Measurements from ENCODE around the gene DGKI.

DGKI gene

GRCh38 chr7:137485818-137486217, 361.0 kb downstream of the DGKI start:
- H3K36me3 Mint-ChIP-seq = no peaks in the 10 kb centered on the region

DNA sequence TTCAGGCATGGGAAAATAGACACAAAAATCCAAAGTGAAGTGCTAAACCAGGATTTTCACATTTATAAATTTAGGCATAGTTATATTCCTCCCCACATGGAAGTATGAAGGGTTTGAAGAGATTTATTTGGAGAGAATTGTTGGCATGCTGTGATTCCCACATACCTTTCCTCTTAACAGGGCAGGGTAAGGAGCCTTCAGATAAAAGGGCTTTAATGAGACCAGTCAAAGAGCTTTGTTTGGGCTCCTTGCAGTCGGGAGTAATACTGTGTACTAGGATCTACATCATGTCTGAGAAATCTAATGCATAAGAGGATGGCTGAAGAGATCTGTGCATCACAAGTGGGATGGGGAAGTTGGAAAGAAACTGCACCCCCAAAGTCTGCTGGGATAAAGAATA, 362.4 kb downstream of the DGKI start:
- no peaks in the 10 kb centered on the region for H3K4me1 Mint-ChIP-seq
- peaks cover 5% of the 10 kb centered on the region for H3K9me3 Mint-ChIP-seq
- no peak overlapping the region for H3K4me3 Mint-ChIP-seq
- H3K36me3 Mint-ChIP-seq = no peaks in the 10 kb centered on the region
- H3K27ac Mint-ChIP-seq = no peak overlapping the region
- peaks cover 4% of the 10 kb centered on the region for H3K27me3 Mint-ChIP-seq

More at GRCh38 chr7:137485818-137486217, 361.0 kb downstream of the DGKI start:
- peaks cover 5% of the 10 kb centered on the region for H3K9me3 Mint-ChIP-seq
- H3K4me1 Mint-ChIP-seq = no peaks in the 10 kb centered on the region
- H3K4me3 Mint-ChIP-seq = no peak overlapping the region
- no peak overlapping the region for H3K27ac Mint-ChIP-seq
- H3K27me3 Mint-ChIP-seq = peaks cover 4% of the 10 kb centered on the region

DNA sequence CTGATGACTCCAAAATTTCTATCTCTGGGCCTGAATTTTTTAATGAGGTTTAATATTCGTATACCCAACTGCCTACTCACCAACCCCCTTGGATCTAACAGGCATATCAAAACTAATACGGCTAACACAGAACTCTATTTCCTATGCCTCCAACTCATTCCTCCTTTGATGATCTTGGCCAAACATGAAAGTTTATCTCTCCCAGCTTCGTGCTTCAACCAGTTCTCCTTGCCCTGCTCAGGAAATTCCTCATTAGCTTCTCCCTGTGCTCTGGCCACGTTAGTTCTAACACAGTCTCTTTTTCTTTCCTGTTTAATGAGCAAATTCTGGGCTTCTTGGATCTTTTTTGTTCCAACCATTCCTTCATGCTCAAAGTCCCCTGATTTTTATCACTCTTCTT, 364.3 kb downstream of the DGKI start:
- Mint-ChIP-seq H3K4me3 (no peak overlapping the region), H3K36me3 (no peaks in the 10 kb centered on the region), H3K27me3 (peaks cover 4% of the 10 kb centered on the region), H3K4me1 (no peaks in the 10 kb centered on the region), H3K9me3 (peaks cover 5% of the 10 kb centered on the region), H3K27ac (no peak overlapping the region)

GRCh38 chr7:137480824-137481365, 365.9 kb downstream of the DGKI start:
- Mint-ChIP-seq H3K4me1 (no peaks in the 10 kb centered on the region), H3K9me3 (peaks cover 5% of the 10 kb centered on the region), H3K36me3 (no peaks in the 10 kb centered on the region)

GRCh38 chr7:137480401-137480800, 366.4 kb downstream of the DGKI start:
- Mint-ChIP-seq H3K4me1 (no peaks in the 10 kb centered on the region), H3K4me3 (no peak overlapping the region), H3K27me3 (peaks cover 4% of the 10 kb centered on the region), H3K27ac (no peak overlapping the region), H3K36me3 (no peaks in the 10 kb centered on the region), H3K9me3 (peaks cover 5% of the 10 kb centered on the region)

More at GRCh38 chr7:137480824-137481365, 365.9 kb downstream of the DGKI start:
- Mint-ChIP-seq H3K4me3 (no peak overlapping the region), H3K27me3 (peaks cover 4% of the 10 kb centered on the region), H3K27ac (no peak overlapping the region)

- no peaks in the 10 kb centered on the region for H3K9me3 Mint-ChIP-seq
- no peaks in the 10 kb centered on the region for H3K36me3 Mint-ChIP-seq
- no peaks in the 10 kb centered on the region for H3K4me1 Mint-ChIP-seq
- no peak overlapping the region for H3K27ac Mint-ChIP-seq
- H3K4me3 Mint-ChIP-seq = no peak overlapping the region
- H3K27me3 Mint-ChIP-seq = no peaks in the 10 kb centered on the region
Measured at GRCh38 chr7:137476937-137477336, 369.8 kb downstream of the DGKI start.

DNA sequence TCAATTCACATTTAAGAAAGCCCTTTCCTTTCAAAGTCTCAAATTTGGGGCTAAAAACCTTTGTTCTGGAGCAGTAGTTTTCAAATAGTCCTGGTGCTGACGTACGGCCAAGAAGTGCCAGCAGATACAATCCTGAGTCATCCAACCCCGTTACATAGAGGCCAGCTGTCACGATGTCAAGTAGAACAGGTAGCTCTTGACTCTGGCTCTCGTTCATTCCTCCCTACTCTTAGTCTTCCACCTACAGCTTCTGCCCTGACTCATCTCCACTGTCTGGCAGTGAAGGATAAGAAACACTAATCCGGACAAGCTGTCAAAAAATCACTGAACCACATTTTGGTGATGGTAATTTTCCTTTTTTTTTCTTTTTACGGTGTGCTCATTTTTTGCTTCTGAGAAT, 370.8 kb downstream of the DGKI start:
- H3K9me3 Mint-ChIP-seq = no peaks in the 10 kb centered on the region
- no peaks in the 10 kb centered on the region for H3K27me3 Mint-ChIP-seq
- H3K27ac Mint-ChIP-seq = no peak overlapping the region
- no peak overlapping the region for H3K4me3 Mint-ChIP-seq
- H3K4me1 Mint-ChIP-seq = no peaks in the 10 kb centered on the region
- no peaks in the 10 kb centered on the region for H3K36me3 Mint-ChIP-seq

- Mint-ChIP-seq H3K9me3 (no peaks in the 10 kb centered on the region), H3K27ac (no peak overlapping the region), H3K4me3 (no peak overlapping the region), H3K36me3 (no peaks in the 10 kb centered on the region), H3K27me3 (peaks cover 2% of the 10 kb centered on the region), H3K4me1 (no peaks in the 10 kb centered on the region)
Measured at GRCh38 chr7:137474540-137475026, 372.2 kb downstream of the DGKI start.

DNA sequence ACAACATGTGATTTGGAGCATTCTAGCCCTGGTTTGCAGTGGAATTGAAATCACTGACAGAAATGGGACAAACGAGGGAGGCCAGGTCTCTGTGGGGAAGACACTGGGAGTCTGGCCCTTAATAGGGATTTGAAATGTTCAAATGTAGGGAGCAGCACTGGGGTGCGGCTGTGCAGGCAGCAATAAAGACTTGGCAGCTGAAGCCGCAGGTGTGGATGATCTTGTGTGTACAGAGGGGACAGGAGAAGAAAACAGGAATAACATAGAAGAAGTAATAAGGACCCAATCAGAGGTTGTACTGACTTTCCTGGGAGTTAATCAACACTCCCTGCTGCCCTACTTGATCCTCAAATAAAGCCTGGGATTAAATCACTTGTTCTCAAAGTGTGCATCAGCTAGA, 375.6 kb downstream of the DGKI start:
- H3K36me3 Mint-ChIP-seq = no peaks in the 10 kb centered on the region
- no peak overlapping the region for H3K4me3 Mint-ChIP-seq
- H3K4me1 Mint-ChIP-seq = no peaks in the 10 kb centered on the region
- no peak overlapping the region for H3K27ac Mint-ChIP-seq
- H3K9me3 Mint-ChIP-seq = no peaks in the 10 kb centered on the region
- peaks cover 4% of the 10 kb centered on the region for H3K27me3 Mint-ChIP-seq

- peaks cover 4% of the 10 kb centered on the region for H3K27me3 Mint-ChIP-seq
- H3K4me1 Mint-ChIP-seq = no peaks in the 10 kb centered on the region
- no peak overlapping the region for H3K27ac Mint-ChIP-seq
- no peaks in the 10 kb centered on the region for H3K36me3 Mint-ChIP-seq
- no peaks in the 10 kb centered on the region for H3K9me3 Mint-ChIP-seq
- no peak overlapping the region for H3K4me3 Mint-ChIP-seq
Measured at GRCh38 chr7:137469858-137470257, 376.9 kb downstream of the DGKI start.

DNA sequence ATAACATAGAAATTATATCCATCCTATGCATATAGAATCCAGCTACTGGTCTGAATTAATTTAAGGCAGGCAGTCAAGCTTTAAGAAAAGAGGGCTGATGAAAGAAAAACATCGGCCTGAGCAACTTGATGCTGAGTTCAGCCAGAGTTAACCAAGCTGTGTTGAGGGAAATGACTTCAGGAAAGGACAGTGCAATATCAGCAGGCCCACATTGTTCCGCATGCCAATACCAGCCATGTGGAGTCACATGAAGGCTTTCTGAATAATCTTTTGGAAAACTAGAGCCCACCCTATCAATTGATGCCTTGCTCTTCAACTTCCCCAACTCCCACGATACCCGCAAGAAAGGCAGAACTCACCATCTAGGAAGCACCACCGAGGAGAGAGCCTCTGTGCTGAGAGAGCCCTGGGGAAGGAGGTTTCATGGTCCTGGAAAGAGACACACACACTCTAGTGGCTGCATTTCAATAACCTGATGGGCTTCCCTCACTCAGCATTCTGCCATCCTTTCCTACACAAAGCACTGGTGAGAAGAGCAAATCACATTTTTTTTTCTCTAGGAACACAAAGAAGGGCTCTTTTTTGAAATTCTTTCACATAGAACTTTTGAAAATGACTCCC, 377.5 kb downstream of the DGKI start:
- no peaks in the 10 kb centered on the region for H3K9me3 Mint-ChIP-seq
- no peak overlapping the region for H3K27ac Mint-ChIP-seq
- H3K36me3 Mint-ChIP-seq = no peaks in the 10 kb centered on the region
- no peaks in the 10 kb centered on the region for H3K4me1 Mint-ChIP-seq
- no peak overlapping the region for H3K4me3 Mint-ChIP-seq
- H3K27me3 Mint-ChIP-seq = peaks cover 4% of the 10 kb centered on the region

GRCh38 chr7:137462847-137463246, 383.9 kb downstream of the DGKI start:
- Mint-ChIP-seq H3K9me3 (no peaks in the 10 kb centered on the region), H3K36me3 (no peaks in the 10 kb centered on the region), H3K4me1 (no peaks in the 10 kb centered on the region), H3K27me3 (peaks cover 5% of the 10 kb centered on the region), H3K4me3 (no peak overlapping the region), H3K27ac (no peak overlapping the region)

DNA sequence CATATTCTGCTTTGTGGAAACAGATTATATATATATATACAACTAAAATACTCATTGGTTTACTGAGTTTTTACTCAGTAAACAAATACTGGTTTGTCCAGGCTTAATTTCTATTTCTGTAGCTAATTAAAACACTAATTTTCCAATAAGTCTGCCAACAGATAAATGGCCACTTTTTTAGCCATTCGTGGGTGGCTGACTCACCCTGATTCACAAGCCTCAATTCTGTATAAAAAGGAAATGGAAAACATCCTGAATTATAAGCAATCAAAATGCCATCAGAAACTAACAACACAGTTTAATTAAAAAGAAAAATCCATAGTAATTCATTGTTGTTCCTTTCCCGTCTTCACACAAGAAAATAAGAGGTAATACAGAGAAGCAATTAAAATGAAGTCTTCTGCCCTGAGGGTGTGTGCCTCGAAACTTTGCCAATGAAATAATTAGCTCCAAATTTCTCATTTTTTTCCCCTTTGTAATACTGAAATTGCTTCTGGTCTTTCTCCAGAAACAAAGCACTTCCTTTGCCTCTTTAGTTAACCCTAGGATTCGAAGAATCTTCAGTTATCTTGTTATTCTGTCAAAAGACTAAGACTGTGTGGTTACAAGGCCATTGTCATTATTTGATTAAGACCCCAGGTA, 384.6 kb downstream of the DGKI start:
- Mint-ChIP-seq H3K36me3 (no peaks in the 10 kb centered on the region), H3K27me3 (peaks cover 5% of the 10 kb centered on the region), H3K27ac (no peak overlapping the region), H3K9me3 (no peaks in the 10 kb centered on the region), H3K4me1 (no peaks in the 10 kb centered on the region), H3K4me3 (no peak overlapping the region)

DNA sequence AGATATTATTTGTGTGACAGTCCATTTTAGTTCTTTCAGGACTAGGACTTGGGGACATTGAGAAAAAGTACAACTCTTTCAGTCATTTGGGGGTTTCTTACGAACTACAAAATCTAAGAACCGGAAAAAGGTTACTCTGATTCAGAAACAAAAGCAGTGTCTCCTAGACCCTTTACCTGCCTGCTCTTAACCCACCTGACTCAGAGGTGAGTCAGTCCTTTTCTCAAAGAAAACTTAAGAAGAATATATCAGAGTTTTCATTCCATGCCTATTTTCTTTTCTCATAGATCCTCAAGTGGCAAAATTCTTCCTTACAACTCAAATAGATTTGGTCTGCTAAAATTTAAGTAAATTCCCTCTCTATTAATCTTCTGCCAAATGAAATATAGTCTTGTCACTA, 388.4 kb downstream of the DGKI start:
- Mint-ChIP-seq H3K36me3 (no peaks in the 10 kb centered on the region), H3K4me3 (no peak overlapping the region), H3K27me3 (peaks cover 12% of the 10 kb centered on the region), H3K27ac (no peak overlapping the region), H3K9me3 (no peaks in the 10 kb centered on the region), H3K4me1 (peaks cover 2% of the 10 kb centered on the region)

DNA sequence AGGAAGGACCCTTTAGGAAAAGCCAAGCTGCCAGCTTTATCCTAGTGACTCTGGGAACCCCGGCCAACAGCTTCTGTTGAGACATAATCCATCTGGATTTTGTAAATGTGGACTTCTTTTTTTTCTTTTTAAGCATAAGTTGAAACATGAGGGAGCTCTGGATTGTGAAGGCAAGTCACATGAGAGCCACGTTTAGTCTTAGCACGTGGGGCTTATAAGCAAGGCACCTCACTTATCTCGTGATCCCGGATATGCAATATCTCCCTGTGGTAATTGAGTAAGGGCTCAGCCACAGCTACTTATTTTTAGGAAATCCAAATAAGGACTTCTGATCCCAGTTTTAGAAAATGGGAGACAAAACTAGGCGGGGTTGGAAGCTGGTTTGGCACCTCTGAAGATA, 392.0 kb downstream of the DGKI start:
- no peaks in the 10 kb centered on the region for H3K36me3 Mint-ChIP-seq

DNA sequence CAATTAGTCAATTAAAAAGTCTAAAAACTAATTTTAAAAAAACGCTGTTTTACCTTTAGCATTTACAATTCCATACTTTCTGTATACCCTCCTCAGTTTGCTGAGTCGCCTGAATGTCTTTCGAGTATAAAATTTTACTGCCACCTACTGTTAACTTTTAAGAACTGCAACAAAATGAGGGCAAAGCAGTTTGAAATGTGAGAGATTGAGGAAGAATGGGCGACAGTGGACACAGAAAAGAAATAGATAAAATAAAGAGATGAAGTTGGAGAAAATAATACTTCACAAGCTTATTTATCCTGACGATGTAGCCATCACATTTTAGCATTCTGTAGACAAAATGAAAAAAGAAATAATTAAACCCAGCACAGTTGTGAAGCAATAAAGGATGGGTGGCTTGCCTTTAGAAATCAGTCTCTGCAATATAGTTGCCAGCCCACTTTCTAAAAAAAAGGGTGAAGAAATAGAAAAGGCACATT, 392.5 kb downstream of the DGKI start:
- peaks cover 3% of the 10 kb centered on the region for H3K4me1 Mint-ChIP-seq
- peaks cover 11% of the 10 kb centered on the region for H3K27me3 Mint-ChIP-seq
- no peak overlapping the region for H3K27ac Mint-ChIP-seq
- no peak overlapping the region for H3K4me3 Mint-ChIP-seq
- H3K9me3 Mint-ChIP-seq = no peaks in the 10 kb centered on the region
- no peaks in the 10 kb centered on the region for H3K36me3 Mint-ChIP-seq

More for the DNA sequence above, 392.0 kb downstream of the DGKI start:
- H3K4me3 Mint-ChIP-seq = no peak overlapping the region
- no peak overlapping the region for H3K27ac Mint-ChIP-seq
- H3K4me1 Mint-ChIP-seq = peaks cover 3% of the 10 kb centered on the region
- peaks cover 12% of the 10 kb centered on the region for H3K27me3 Mint-ChIP-seq
- no peaks in the 10 kb centered on the region for H3K9me3 Mint-ChIP-seq
